K562 (cell line): Measurements from ENCODE around the gene SLC39A13. TPM values are rescaled to one million over a fixed set of nuclear protein-coding genes. Genes with fewer than 3 reads are reported as not detected.
A peak's percentile ranks its signal among the peaks of the same experiment; 100 is the strongest.

ENCODE experiments used
- ARID4B ChIP-seq: sonication (generic); formaldehyde crosslinking; IDR thresholded peaks from 2 replicates; pipeline ENCODE4 v1.8.0; 2022; ENCODE audit warnings: mild to moderate bottlenecking, missing genetic modification reagents
- ELF2 ChIP-seq: fragments of 250-450 bp; sonication (Bioruptor Pico); IDR thresholded peaks from 2 replicates; pipeline ENCODE4 v1.5.0; 2021; ENCODE audit warnings: mild to moderate bottlenecking
- ESRRB ChIP-seq: fragments of 250-450 bp; sonication (Bioruptor Pico); IDR thresholded peaks from 2 replicates; pipeline ENCODE4 v1.5.0; 2020; ENCODE audit warnings: mild to moderate bottlenecking, moderate library complexity, borderline replicate concordance
- FOXM1 ChIP-seq, 2 experiments: fragments of 450-650 bp in 1 of 2; sonication (generic) in 1 of 2; formaldehyde crosslinking in 1 of 2; IDR thresholded peaks; 2 replicates each; pipeline versions ENCODE4 v1.6.1 to v1.9.0; 2017 to 2022; ENCODE audit warnings: low read depth in 2 of 2, mild to moderate bottlenecking in 2 of 2, missing genetic modification reagents in 1 of 2, moderate library complexity in 1 of 2
- POLR3A ChIP-seq: IDR thresholded peaks from 2 replicates; pipeline ENCODE4 v1.6.1; 2011; ENCODE audit warnings: borderline replicate concordance, mild to moderate bottlenecking, moderate library complexity; ENCODE audit not compliant: insufficient read length, insufficient read depth; ENCODE audit errors: extremely low read depth
- RBM22 ChIP-seq: fragments of 200-400 bp; formaldehyde crosslinking; IDR thresholded peaks from 2 replicates; pipeline ENCODE4 v1.6.1; 2018; ENCODE audit warnings: low read length, low read depth; ENCODE audit not compliant: poor library complexity, severe bottlenecking
- RFX7 ChIP-seq: fragments of 250-450 bp; sonication (Bioruptor Pico); IDR thresholded peaks from 2 replicates; pipeline ENCODE4 v1.5.1; 2021; ENCODE audit warnings: mild to moderate bottlenecking
- SIN3A ChIP-seq, 2 experiments: fragments of 150-350 bp in 1 of 2; IDR thresholded peaks; 2 replicates each; pipeline ENCODE4 v1.6.1; 2011 to 2016; ENCODE audit warnings: borderline replicate concordance in 2 of 2, low read depth in 2 of 2, low read length in 2 of 2, mild to moderate bottlenecking in 2 of 2, moderate library complexity in 2 of 2; ENCODE audit not compliant: control insufficient read depth in 1 of 2
- SIX5 ChIP-seq, 2 experiments: IDR thresholded peaks; 2 replicates each; pipeline ENCODE4 v1.6.1; 2011; ENCODE audit warnings: low read length in 2 of 2, borderline replicate concordance in 1 of 2, low read depth in 1 of 2, mild to moderate bottlenecking in 1 of 2, moderate library complexity in 1 of 2; ENCODE audit not compliant: insufficient read depth in 1 of 2
- SLC30A9 ChIP-seq: fragments of 250-450 bp; sonication (Bioruptor Pico); IDR thresholded peaks from 2 replicates; pipeline ENCODE4 v1.8.0; 2022; ENCODE audit warnings: mild to moderate bottlenecking, moderate library complexity
- SMAD2 ChIP-seq: fragments of 150-350 bp; IDR thresholded peaks from 2 replicates; pipeline ENCODE4 v1.6.1; 2014; ENCODE audit warnings: low read depth, mild to moderate bottlenecking, low read length
- TCF15 ChIP-seq: fragments of 250-450 bp; sonication (Bioruptor Pico); IDR thresholded peaks from 2 replicates; pipeline ENCODE4 v1.8.0; 2022; ENCODE audit warnings: moderate library complexity, mild to moderate bottlenecking, inconsistent platforms
- YBX1 ChIP-seq: fragments of 450-650 bp; IDR thresholded peaks from 2 replicates; pipeline ENCODE4 v1.7.1; 2016; ENCODE audit warnings: mild to moderate bottlenecking
- YY1 ChIP-seq, 3 experiments: IDR thresholded peaks; 2 replicates each; pipeline ENCODE4 v1.6.1; 2011; ENCODE audit warnings: low read length in 2 of 3, mild to moderate bottlenecking in 2 of 3, moderate library complexity in 2 of 3, borderline replicate concordance in 1 of 3, control low read depth in 1 of 3, low read depth in 1 of 3; ENCODE audit not compliant: insufficient read depth in 3 of 3, insufficient replicate concordance in 2 of 3, control insufficient read depth in 1 of 3, insufficient read length in 1 of 3; ENCODE audit errors: extremely low read depth in 1 of 3
- ZNF121 ChIP-seq: sonication (generic); formaldehyde crosslinking; conservative IDR thresholded peaks from 2 replicates; pipeline ENCODE4 v1.8.0; 2022; ENCODE audit warnings: missing genetic modification reagents
- ZNF24 ChIP-seq: fragments of 450-650 bp; IDR thresholded peaks from 2 replicates; pipeline ENCODE4 v1.6.1; 2016
- ZNF263 ChIP-seq: sonication (generic); formaldehyde crosslinking; IDR thresholded peaks from 2 replicates; pipeline ENCODE4 v1.8.0; 2022; ENCODE audit warnings: mild to moderate bottlenecking, missing genetic modification reagents, borderline replicate concordance
- ZNF511 ChIP-seq: sonication (generic); formaldehyde crosslinking; IDR thresholded peaks from 2 replicates; pipeline ENCODE4 v1.8.0; 2022; ENCODE audit warnings: mild to moderate bottlenecking, missing genetic modification reagents
- ZNF79 ChIP-seq: fragments of 250-450 bp; sonication (Bioruptor Pico); IDR thresholded peaks from 2 replicates; pipeline ENCODE4 v1.4.0; 2020; ENCODE audit warnings: low read depth, mild to moderate bottlenecking, moderate library complexity
- polyA plus RNA-seq, 8 experiments: library from polyadenylated mRNA; depleted of rRNA in 4 of 8; stranded (reverse) in 5 of 8; unstranded in 3 of 8; fragments of >200 nt; fragmentation: Nextera tagmentation in 2 of 8; fragmentation: Illumina TruSeq in 1 of 8; extraction: Ambion mirVana in 2 of 8; extraction: Trizol in 1 of 8; gene quantifications; 2 replicates each; pipeline versions ENCODE4 v1.2.1 to v1.2.3, GENCODE V29; 2011 to 2014; ENCODE audit warnings: inconsistent platforms in 1 of 8, missing spikeins in 1 of 8
- total RNA-seq, 7 experiments: library from RNA; depleted of rRNA in 6 of 7; stranded (reverse); fragments of >200 nt in 6 of 7; fragmentation: Illumina TruSeq in 2 of 7; extraction: Trizol in 2 of 7; gene quantifications; 2 replicates each; pipeline versions ENCODE4 v1.2.1 to v1.2.3, GENCODE V29; 2011 to 2021; ENCODE audit warnings: low replicate concordance in 1 of 7

Gene SLC39A13
- total and polyA plus RNA-seq, 9 of the 15 experiments (the other 6 are each of a cell fraction or from before 2014, with no cell fraction given), result 0.17 to 15.9 (median 3.2) TPM

GRCh38 chr11:47407746-47408590 is at the start of gene SLC39A13 (continued):
- TF ChIP-seq ZNF24 (peak; percentile 86), ZNF79 (CRISPR knock-in tag) (no peak), ZNF263 (CRISPR knock-in tag) (peak; percentile 100), SIN3A (IDR thresholded peaks at IDR 0.05; ENCODE audit: borderline replicate concordance in 2 of 2, control insufficient read depth in 1 of 2, low read depth in 2 of 2, low read length in 2 of 2) (peak; percentile 12 to 69; a peak in 2 of 4 replicates), ZNF121 (CRISPR knock-in tag) (no peak), RFX7 (CRISPR knock-in tag) (no peak), ELF2 (CRISPR knock-in tag) (peak; percentile 51; the same call in 1 of the 2 replicates), TCF15 (no peak), ARID4B (CRISPR knock-in tag) (peak; percentile 94), FOXM1 (IDR thresholded peaks at IDR 0.05; ENCODE audit: low read depth) (no peak), FOXM1 (CRISPR knock-in tag; IDR thresholded peaks at IDR 0.05; ENCODE audit: low read depth) (peak; percentile 97), SIX5 (IDR thresholded peaks at IDR 0.05; ENCODE audit: borderline replicate concordance in 1 of 2, insufficient read depth in 1 of 2, low read depth in 1 of 2, low read length in 2 of 2) (peak; percentile 67 to 72; a peak in 3 of 4 replicates), ESRRB (CRISPR knock-in tag) (no peak), YY1 (IDR thresholded peaks at IDR 0.05; ENCODE audit: borderline replicate concordance in 1 of 3, control insufficient read depth in 1 of 3, extremely low read depth in 1 of 3, insufficient read depth in 3 of 3, insufficient read length in 1 of 3, insufficient replicate concordance in 2 of 3, low read depth in 1 of 3, low read length in 2 of 3) (peak in 1 of 3 experiments; percentile 73), RBM22 (peak; percentile 79), POLR3A (no peak), SLC30A9 (CRISPR knock-in tag) (no peak), SMAD2 (no peak), YBX1 (no peak), ZNF511 (CRISPR knock-in tag) (no peak; the same call in 1 of the 2 replicates)
